ENCODE data around the gene PLEKHS1. TPM values are rescaled to one million over a fixed set of nuclear protein-coding genes. Genes with fewer than 3 reads are reported as not detected.

The PLEKHS1 gene
- total and polyA plus RNA-seq, 2 experiments from 2014 or later: 0.23 TPM; not detected in 1

GRCh38 chr10:113780681-113781250 is 29.3 kb downstream of the PLEKHS1 start:
- no peak for TF ChIP-seq EZH2 (IDR thresholded peaks at IDR 0.05; ENCODE audit: borderline replicate concordance)
- TF ChIP-seq EZH2phosphoT487 (IDR thresholded peaks at IDR 0.05; ENCODE audit: low read depth, severe bottlenecking, unreplicated experiment): no peak
- no peak for TF ChIP-seq CTCF (IDR thresholded peaks at IDR 0.05; ENCODE audit: poor library complexity)
- H3K4me1 ChIP-seq (ENCODE audit: insufficient read depth): no peaks in the 10 kb centered on the region
- no peak overlapping the region for H3K27ac ChIP-seq
- no peaks in the 10 kb centered on the region for H3K36me3 ChIP-seq (replicated peaks; ENCODE audit: insufficient read depth, low read depth)
- no peak overlapping the region for H2AFZ ChIP-seq
- no peaks in the 10 kb centered on the region for H3K9me2 ChIP-seq (replicated peaks; ENCODE audit: insufficient read depth)
- WGBS (ENCODE audit: low lambda C conversion rate, missing lambda C conversion rate): 66% methylated on average over 3 of the region's 3 CpGs
- no peaks in the 10 kb centered on the region for H3K9me3 ChIP-seq (ENCODE audit: low read depth)
- DNase-seq (ENCODE audit: low spot score): no peak
- H3K4me3 ChIP-seq: no peak overlapping the region
- H3K4me2 ChIP-seq: no peak overlapping the region
- no peaks in the 10 kb centered on the region for H3K79me2 ChIP-seq
- no peaks in the 10 kb centered on the region for H3K27me3 ChIP-seq
- H4K20me1 ChIP-seq (ENCODE audit: insufficient read depth, poor library complexity, severe bottlenecking): no peaks in the 10 kb centered on the region

GRCh38 chr10:113782367-113782766 is 30.9 kb downstream of the PLEKHS1 start:
- no peaks in the 10 kb centered on the region for H4K20me1 ChIP-seq (ENCODE audit: insufficient read depth, poor library complexity, severe bottlenecking)
- H3K9me3 ChIP-seq (ENCODE audit: low read depth): no peaks in the 10 kb centered on the region
- no peak overlapping the region for H3K4me3 ChIP-seq
- no peak overlapping the region for H3K4me2 ChIP-seq
- H3K36me3 ChIP-seq (replicated peaks; ENCODE audit: insufficient read depth, low read depth): no peaks in the 10 kb centered on the region
- H3K27ac ChIP-seq: no peak overlapping the region
- H3K79me2 ChIP-seq: no peaks in the 10 kb centered on the region
- H3K27me3 ChIP-seq: no peaks in the 10 kb centered on the region
- no peaks in the 10 kb centered on the region for H3K4me1 ChIP-seq (ENCODE audit: insufficient read depth)
- no peaks in the 10 kb centered on the region for H3K9me2 ChIP-seq (replicated peaks; ENCODE audit: insufficient read depth)
- DNase-seq (ENCODE audit: low spot score): no peak
- WGBS (ENCODE audit: low lambda C conversion rate, missing lambda C conversion rate): 90% methylated on average over 14 of the region's 14 CpGs
- TF ChIP-seq EZH2 (IDR thresholded peaks at IDR 0.05; ENCODE audit: borderline replicate concordance) (no peak), CTCF (IDR thresholded peaks at IDR 0.05; ENCODE audit: poor library complexity) (no peak), EZH2phosphoT487 (IDR thresholded peaks at IDR 0.05; ENCODE audit: low read depth, severe bottlenecking, unreplicated experiment) (no peak)
- no peak overlapping the region for H2AFZ ChIP-seq

GRCh38 chr10:113782986-113783704 is 31.7 kb downstream of the PLEKHS1 start:
- no peak overlapping the region for H3K27ac ChIP-seq

More at GRCh38 chr10:113782986-113783704, 31.7 kb downstream of the PLEKHS1 start:
- H3K9me2 ChIP-seq (replicated peaks; ENCODE audit: insufficient read depth): no peaks in the 10 kb centered on the region
- no peak for DNase-seq (ENCODE audit: low spot score)
- H3K27me3 ChIP-seq: no peaks in the 10 kb centered on the region
- H3K4me3 ChIP-seq: no peak overlapping the region
- H4K20me1 ChIP-seq (ENCODE audit: insufficient read depth, poor library complexity, severe bottlenecking): no peaks in the 10 kb centered on the region
- TF ChIP-seq EZH2 (IDR thresholded peaks at IDR 0.05; ENCODE audit: borderline replicate concordance): no peak
- TF ChIP-seq CTCF (IDR thresholded peaks at IDR 0.05; ENCODE audit: poor library complexity): no peak
- TF ChIP-seq EZH2phosphoT487 (IDR thresholded peaks at IDR 0.05; ENCODE audit: low read depth, severe bottlenecking, unreplicated experiment): no peak
- no peak overlapping the region for H3K4me2 ChIP-seq
- no peaks in the 10 kb centered on the region for H3K36me3 ChIP-seq (replicated peaks; ENCODE audit: insufficient read depth, low read depth)
- H2AFZ ChIP-seq: no peak overlapping the region
- WGBS (ENCODE audit: low lambda C conversion rate, missing lambda C conversion rate): 92% methylated on average over 8 of the region's 8 CpGs
- H3K9me3 ChIP-seq (ENCODE audit: low read depth): no peaks in the 10 kb centered on the region
- H3K4me1 ChIP-seq (ENCODE audit: insufficient read depth): no peaks in the 10 kb centered on the region
- H3K79me2 ChIP-seq: no peaks in the 10 kb centered on the region
